Lower leg skin (tissue), 4 donors: ENCODE measurements around the gene BPIFA1. TPM values are rescaled to one million over a fixed set of nuclear protein-coding genes. Genes with fewer than 3 reads are reported as not detected.

Experiments used
- DNase-seq, 2 donors: peaks; one replicate each; pipeline ENCODE4 v3.0.0-alpha.2; 2019; ENCODE audit warnings: low spot score in 2 of 2
- H3K4me3 ChIP-seq: fragments of 200-600 bp; sonication (generic); 2 replicates; pipeline ENCODE4 v1.5.1; 2017; ENCODE audit warnings: mild to moderate bottlenecking, low read depth; ENCODE audit not compliant: poor library complexity, severe bottlenecking
- POLR2A ChIP-seq, 2 donors: fragments of 450-650 bp; IDR thresholded peaks; one replicate each; pipeline ENCODE4 v1.6.1; 2016 to 2017; ENCODE audit warnings: antibody characterized with exemption in 2 of 2, mild to moderate bottlenecking in 1 of 2, moderate library complexity in 1 of 2
- WGBS, 2 donors: methylation state at CpG; one replicate each; pipeline ENCODE4 v1.1.5; 2018; 5-methylcytosine and 5-hydroxymethylcytosine counted together
- intact Hi-C: fragments of 100-400 bp; cut with DNase I; formaldehyde crosslinking; loops from one replicate; pipeline ENCODE4 v1.15.0; 2023; ENCODE audit warnings: low total_unique reads
- total RNA-seq, 4 donors: library from RNA; depleted of rRNA; stranded (reverse); fragments of >200 nt; gene quantifications; one replicate each; pipeline ENCODE4 v1.1.0, GENCODE V29; 2016
- TF ChIP-seq, protein P1 (sequence below), 3 donors: fragments of 450-650 bp; IDR thresholded peaks; one replicate each; pipeline ENCODE4 v1.5.1; 2016; ENCODE audit warnings: antibody characterized with exemption in 3 of 3, mild to moderate bottlenecking in 3 of 3, moderate library complexity in 2 of 3

Gene BPIFA1
- total RNA-seq, 4 donors from 2014 or later, result not detected

DNA sequence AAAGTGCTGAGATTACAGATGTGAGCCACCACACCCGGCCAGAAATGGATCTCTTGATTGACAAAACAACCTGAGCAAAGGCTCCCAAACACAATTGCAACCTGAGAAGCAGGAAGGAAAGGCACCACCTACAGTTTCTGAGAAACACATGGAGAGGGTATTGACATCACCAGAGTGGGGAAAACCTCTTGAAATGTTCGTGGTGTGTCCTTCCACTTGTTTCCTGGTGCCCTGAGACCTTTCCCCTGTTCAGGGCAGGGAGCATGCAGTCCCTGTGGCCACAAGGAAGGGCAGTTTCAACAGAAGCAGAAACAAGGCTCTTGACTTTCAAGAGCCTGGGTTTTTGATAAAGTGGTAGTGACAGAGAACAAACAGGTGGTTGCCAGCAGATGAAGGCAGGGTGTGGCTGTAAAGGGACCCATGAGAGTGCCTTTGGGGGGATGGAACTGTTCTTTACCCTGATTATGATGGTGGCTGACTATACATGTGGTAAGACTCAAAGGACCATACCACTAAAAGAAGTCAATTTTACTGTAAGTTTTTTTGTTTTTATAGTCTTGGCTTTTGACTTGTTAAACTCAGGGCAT is 3.2 kb upstream of the BPIFA1 start:
- DNase-seq, result no peak
- TF ChIP-seq POLR2A (IDR thresholded peaks at IDR 0.05), result no peak
- TF ChIP-seq, protein P1, sequence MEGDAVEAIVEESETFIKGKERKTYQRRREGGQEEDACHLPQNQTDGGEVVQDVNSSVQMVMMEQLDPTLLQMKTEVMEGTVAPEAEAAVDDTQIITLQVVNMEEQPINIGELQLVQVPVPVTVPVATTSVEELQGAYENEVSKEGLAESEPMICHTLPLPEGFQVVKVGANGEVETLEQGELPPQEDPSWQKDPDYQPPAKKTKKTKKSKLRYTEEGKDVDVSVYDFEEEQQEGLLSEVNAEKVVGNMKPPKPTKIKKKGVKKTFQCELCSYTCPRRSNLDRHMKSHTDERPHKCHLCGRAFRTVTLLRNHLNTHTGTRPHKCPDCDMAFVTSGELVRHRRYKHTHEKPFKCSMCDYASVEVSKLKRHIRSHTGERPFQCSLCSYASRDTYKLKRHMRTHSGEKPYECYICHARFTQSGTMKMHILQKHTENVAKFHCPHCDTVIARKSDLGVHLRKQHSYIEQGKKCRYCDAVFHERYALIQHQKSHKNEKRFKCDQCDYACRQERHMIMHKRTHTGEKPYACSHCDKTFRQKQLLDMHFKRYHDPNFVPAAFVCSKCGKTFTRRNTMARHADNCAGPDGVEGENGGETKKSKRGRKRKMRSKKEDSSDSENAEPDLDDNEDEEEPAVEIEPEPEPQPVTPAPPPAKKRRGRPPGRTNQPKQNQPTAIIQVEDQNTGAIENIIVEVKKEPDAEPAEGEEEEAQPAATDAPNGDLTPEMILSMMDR (IDR thresholded peaks at IDR 0.05), result no peak
- H3K4me3 ChIP-seq, result no peak overlapping the region
- intact Hi-C loops, result no loop called here
- WGBS, 2 donors, result 20 to 28% methylated on average over 2 of the region's 2 CpGs

DNA sequence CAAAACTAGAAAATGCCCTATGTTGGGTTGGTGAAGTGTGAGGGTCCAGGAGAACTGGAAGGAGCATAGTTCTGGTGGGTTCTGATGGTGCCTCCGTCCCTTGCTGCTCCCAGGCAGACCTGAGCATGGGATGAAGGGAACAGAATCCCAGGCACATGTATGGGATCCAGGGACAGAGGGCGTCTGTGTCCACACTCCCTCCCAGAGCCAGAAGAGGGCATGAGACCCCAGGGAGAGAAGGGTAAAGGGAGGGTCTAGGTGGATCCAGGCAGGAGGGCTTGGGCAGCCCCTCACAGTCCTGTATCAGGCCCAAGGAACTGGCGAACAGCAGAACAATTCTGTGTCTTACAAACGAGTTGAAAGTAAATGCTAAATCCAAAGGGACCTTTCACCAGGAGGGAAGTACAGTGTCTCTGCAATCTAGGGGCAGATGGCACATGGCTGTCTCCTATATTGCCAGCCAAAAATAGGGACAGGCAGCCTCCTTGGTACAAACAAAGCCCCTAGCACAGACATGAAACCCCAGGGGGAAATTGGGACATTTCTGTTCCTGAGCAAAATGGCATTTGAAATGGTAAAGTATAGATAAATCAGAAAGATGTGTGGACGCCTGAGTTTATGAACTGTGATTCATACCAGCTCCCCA is 2.5 kb upstream of the BPIFA1 start:
- DNase-seq, result no peak
- H3K4me3 ChIP-seq, result no peak overlapping the region
- intact Hi-C loops, result no loop called here
- WGBS, 2 donors, result 24 to 27% methylated on average over 5 of the region's 5 CpGs
- TF ChIP-seq, protein P1 (IDR thresholded peaks at IDR 0.05), result no peak
- no peak for TF ChIP-seq POLR2A (IDR thresholded peaks at IDR 0.05)

DNA sequence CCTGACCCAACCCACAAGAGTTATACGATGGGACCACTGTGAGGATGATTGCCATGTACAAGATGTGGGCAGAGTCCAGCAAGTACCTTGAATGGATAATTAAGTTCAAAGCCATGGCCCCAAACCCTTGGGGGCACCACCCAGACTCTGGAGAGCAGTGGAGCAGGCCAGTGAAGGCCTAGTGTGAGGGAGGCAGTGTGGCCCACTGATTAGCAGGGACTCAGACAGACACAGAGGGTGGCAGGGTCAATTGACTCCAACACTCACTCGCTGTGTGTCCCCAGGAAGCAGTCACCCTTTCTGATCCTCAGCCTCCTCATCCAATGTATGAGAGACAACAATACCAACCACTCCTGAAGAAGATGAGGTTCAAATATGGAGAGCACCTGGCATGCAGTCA is 1.7 kb upstream of the BPIFA1 start:
- DNase-seq, result no peak
- no peak for TF ChIP-seq POLR2A (IDR thresholded peaks at IDR 0.05)
- TF ChIP-seq, protein P1 (IDR thresholded peaks at IDR 0.05), result no peak

DNA sequence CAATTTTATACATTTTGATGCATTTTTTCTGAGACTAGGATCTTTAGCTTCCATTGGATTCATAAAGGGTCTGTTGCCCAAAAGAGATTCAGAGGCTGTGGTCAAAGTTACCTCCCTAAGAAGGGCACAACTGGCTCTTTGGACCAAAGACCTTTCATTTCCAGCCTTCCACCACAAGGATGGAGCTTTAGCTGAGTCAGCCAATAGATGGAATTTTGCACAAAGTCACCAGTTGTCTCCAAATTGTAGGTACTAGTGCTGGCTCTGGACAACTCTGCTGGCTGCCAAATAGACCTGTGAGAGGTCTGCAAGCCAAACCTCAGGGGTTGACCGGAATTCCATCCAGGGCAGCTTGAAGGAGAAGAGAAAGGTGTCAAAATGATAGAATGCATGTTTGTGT is 555 bp downstream of the BPIFA1 start:
- H3K4me3 ChIP-seq, result no peak overlapping the region
- WGBS, 2 donors, result 23 to 67% methylated on average over 1 of the region's 1 CpG
- intact Hi-C loops, result no loop called here
- no peak for DNase-seq
- TF ChIP-seq POLR2A (IDR thresholded peaks at IDR 0.05), result no peak

More for the DNA sequence above, 1.7 kb upstream of the BPIFA1 start:
- 88 to 92% methylated on average over 2 of the region's 2 CpGs for WGBS, 2 donors
- intact Hi-C loops, result no loop called here
- no peak overlapping the region for H3K4me3 ChIP-seq

DNA sequence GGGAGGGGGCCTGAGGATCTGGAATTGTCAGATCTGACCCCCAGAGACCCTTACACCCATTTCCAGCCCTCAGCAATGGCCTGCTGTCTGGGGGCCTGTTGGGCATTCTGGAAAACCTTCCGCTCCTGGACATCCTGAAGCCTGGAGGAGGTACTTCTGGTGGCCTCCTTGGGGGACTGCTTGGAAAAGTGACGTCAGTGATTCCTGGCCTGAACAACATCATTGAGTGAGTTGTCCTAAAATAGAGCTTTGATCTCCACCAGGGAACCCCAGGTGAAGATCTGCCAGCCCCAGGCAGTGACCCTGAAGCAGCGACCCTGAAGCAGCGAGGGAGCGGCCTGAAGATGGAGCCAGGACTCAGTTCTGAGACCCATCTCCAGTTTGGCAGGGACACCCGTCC is 2.2 kb downstream of the BPIFA1 start:
- H3K4me3 ChIP-seq, result no peak overlapping the region
- DNase-seq, result no peak
- TF ChIP-seq, protein P1 (IDR thresholded peaks at IDR 0.05), result no peak
- no peak for TF ChIP-seq POLR2A (IDR thresholded peaks at IDR 0.05)
- intact Hi-C loops, result no loop called here
- WGBS, 2 donors, result 55 to 64% methylated on average over 3 to 6 of the region's 6 CpGs

DNA sequence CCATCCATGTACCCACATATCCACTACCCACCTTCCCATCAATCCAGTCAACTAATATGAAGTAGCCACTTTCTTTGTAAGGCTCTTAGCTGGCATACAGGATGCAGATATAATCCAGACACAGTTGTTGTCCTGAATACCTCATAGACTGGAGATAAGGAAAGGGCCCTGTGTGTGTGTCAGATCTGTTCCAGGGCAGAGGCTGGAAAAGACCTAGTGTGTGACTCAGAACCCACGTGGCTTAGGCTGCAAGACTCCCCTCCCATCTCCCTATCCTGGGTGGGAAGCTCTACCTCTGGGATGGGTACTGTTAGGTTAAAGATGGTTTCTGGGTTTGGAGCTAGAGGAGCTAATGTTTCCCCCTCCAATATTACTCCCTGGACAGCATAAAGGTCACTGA is 3.6 kb downstream of the BPIFA1 start:
- WGBS, 2 donors, result 36 to 38% methylated on average over 1 of the region's 1 CpG
- no peak for DNase-seq
- TF ChIP-seq POLR2A (IDR thresholded peaks at IDR 0.05), result no peak
- TF ChIP-seq, protein P1 (IDR thresholded peaks at IDR 0.05), result no peak
- H3K4me3 ChIP-seq, result no peak overlapping the region
- intact Hi-C loops, result no loop called here
